Astrocyte of the spinal cord (primary cell): ENCODE data around the gene LGALS7.
"Not testable (repeated sequence)": the region's sequence is repeated elsewhere in the genome, so short reads cannot be mapped to it uniquely, and the experiment has no call there.

Experiments used
- DNase-seq: peaks from one replicate; pipeline ENCODE4 v3.0.0; 2011; ENCODE audit warnings: low read depth, low spot score
- H3K4me3 ChIP-seq: 2 replicates; pipeline ENCODE4 v1.5.1; 2011; ENCODE audit warnings: low read depth, mild to moderate bottlenecking, low read length, moderate library complexity
- CTCF ChIP-seq: IDR thresholded peaks from 2 replicates; pipeline ENCODE4 v1.5.1; 2012; ENCODE audit warnings: low read depth, mild to moderate bottlenecking, low read length, inconsistent platforms
- in situ Hi-C: cut with HindIII; loops from 2 replicates; pipeline ENCODE4 v1.10.0; 2017; ENCODE audit warnings: low sequenced_read_pairs

Gene LGALS7

GRCh38 chr19:38805180-38805579, 31.9 kb upstream of the LGALS7 start:
- TF ChIP-seq CTCF = no peak
- no peak overlapping the region for H3K4me3 ChIP-seq
- in situ Hi-C loops = no loop called here
- DNase-seq = no peak

GRCh38 chr19:38803543-38803942, 30.2 kb upstream of the LGALS7 start:
- no peak for TF ChIP-seq CTCF
- no peak for DNase-seq
- in situ Hi-C loops = no loop called here
- no peak overlapping the region for H3K4me3 ChIP-seq

- H3K4me3 ChIP-seq = no peak overlapping the region
- no peak for DNase-seq
- TF ChIP-seq CTCF = no peak
- in situ Hi-C loops = no loop called here
Measured at GRCh38 chr19:38801359-38802095, 28.2 kb upstream of the LGALS7 start.

GRCh38 chr19:38800577-38801347, 27.4 kb upstream of the LGALS7 start:
- TF ChIP-seq CTCF = no peak
- H3K4me3 ChIP-seq = no peak overlapping the region
- DNase-seq = no peak
- in situ Hi-C loops = no loop called here

GRCh38 chr19:38799104-38799503, 25.8 kb upstream of the LGALS7 start:
- in situ Hi-C loops = no loop called here
- no peak for TF ChIP-seq CTCF
- no peak for DNase-seq
- no peak overlapping the region for H3K4me3 ChIP-seq

- H3K4me3 ChIP-seq, in situ Hi-C loops, DNase-seq: not testable (repeated sequence)
Measured at GRCh38 chr19:38797781-38798180, 24.5 kb upstream of the LGALS7 start.

GRCh38 chr19:38796154-38796553, 22.8 kb upstream of the LGALS7 start:
- in situ Hi-C loops = no loop called here
- no peak for DNase-seq
- H3K4me3 ChIP-seq = no peak overlapping the region
- no peak for TF ChIP-seq CTCF
